UCSD-AML1 (cell line): ENCODE data around the gene TOM1.
"Not testable (repeated sequence)": the region's sequence is repeated elsewhere in the genome, so short reads cannot be mapped to it uniquely, and the experiment has no call there.

Experiments
- DNase-seq: peaks from one replicate; lab custom pipeline; 2025; ENCODE audit not compliant: unreplicated experiment; lab: John Stamatoyannopoulos, UW

The TOM1 gene

DNA sequence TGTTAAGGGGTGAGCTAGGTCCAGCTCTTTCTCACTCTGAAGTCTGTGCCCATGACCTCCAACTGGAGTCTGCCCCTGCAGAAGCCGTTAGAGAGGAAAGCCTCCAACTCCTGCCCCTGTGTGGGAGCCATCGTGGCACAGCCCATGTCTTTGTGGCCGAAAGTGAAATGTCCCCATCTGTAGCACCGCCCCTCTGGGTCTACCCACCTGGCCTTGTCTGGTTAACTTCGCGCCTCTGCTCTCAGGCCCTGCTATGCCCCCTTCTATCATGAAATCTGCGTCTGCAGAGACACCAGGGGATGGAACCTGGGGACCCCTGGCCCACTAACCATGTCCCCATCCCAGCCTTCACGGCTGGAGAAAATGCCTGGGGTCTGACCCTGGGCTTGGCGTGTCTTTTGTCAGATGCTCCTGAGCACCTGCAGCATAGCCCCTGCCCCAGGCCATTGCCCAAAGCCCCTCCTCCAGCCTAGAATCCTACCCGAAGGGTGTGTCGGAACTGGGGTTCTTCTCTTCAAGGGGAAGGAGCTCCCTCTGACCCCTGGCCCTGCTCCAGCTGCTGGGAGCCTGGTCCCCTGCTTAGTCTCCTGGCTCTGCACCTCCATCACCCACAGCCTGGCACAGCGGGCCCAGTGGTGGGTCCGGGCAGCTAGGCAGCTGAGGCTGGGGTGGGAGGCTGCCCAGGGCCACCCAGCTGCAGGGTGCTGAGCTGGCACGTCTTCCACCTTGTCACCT, 45.4 kb downstream of the TOM1 start:
- no peak for DNase-seq

DNA sequence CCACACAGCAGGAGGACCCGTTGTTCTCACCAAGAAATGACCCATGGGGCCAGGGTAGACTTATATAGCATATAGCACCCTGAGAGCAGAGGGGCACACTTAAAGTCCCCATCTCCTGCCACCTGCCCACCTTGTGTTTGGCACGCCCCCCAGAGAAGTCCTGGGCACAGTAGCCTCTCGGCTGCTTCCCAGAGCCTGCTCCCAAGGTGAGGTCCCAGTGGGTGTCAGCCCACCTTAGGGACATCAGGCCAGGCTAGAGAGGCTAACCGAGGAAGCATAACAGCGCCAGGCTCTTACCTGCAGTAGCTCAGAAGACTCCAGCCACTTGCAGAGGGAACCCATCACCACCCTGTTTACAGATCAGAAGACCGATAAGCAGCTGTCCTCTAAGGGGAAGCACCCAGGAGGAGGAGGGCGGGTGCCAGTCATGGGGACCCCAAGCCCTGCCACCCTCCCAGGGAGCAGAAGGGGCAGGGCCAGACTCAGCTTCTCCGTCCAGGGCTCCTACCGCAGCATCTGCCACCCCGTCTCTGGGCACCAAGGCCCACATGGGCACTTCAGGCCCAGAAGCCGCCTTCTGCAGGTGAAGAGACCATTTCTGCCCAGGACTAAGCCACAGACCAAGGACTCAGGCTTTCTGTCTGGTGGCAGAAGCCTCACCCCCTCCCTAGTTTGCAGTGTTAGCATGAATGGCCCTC, 46.3 kb downstream of the TOM1 start:
- no peak for DNase-seq

GRCh38 chr22:35346596-35347220, 47.0 kb downstream of the TOM1 start:
- DNase-seq: no peak

DNA sequence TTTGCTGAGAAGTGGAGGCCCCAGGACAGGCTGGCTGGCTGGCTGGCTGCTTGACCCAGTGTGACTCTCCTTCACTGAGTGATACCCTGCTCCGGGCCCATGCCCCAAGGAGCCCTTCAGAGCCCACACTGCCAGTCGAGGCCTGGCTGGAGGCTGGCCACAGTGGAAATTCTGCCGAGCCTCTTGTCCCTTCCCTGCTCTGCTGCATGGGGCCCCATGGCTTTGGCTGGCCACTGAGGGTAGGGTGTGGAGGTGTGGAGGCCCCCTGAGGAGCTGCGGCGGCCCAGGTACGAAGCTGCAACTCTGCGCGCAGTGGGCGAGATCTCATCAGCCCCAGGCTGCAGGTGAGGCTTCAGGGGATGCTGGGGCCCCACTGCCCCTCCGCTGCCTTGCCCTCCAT, 47.8 kb downstream of the TOM1 start:
- no peak for DNase-seq

GRCh38 chr22:35348026-35348590, 48.4 kb downstream of the TOM1 start:
- no peak for DNase-seq

GRCh38 chr22:35348703-35349102, 49.0 kb downstream of the TOM1 start:
- no peak for DNase-seq

GRCh38 chr22:35349368-35349703, 49.6 kb downstream of the TOM1 start:
- no peak for DNase-seq

- DNase-seq: no peak
Observed at GRCh38 chr22:35349704-35350538, 50.2 kb downstream of the TOM1 start.

GRCh38 chr22:35350539-35351503, 51.1 kb downstream of the TOM1 start:
- peak; percentile 73 for DNase-seq

DNA sequence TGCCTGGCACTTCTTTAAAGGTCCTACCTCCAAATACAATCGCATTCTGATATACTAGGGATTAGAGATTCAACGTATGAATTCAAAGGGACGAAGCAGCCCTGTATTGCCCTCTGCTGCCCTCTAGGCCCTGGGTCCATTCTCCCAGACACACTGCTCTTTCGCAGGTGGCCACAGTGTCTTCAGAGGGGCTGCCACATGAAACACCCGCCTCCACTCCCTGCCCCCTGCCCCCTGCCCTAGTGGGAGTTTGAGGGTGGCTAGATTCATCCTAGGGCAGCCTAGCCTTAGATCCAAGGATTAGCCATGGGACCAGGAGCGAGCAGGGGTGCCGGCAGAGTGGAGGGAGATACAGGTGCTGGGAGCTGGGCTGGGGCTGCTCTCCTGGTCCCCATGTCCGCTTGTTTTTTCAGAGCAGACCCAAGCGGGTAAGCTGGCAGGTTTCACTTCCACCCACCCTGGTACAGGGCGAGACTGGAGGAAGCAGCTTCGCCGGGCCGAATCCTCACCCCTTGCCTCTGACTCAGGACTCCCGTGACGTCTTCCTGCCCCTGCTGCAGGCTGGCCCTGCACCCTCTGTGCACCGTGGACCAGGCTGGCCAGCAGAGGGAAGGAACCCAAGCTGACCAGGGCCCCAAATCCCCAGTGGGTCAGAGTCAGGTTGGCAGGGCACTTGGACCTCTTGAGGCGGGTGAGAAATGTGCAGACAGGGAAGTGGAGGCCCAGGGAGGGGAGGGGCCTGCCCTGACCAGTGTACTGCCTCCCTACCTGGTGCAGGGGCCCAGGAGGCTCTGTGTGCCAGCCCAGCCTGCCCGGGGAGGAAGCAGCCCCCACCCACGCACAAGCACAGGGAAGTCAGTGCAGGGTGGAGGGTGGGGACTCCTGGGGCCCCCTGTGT, 52.8 kb downstream of the TOM1 start:
- peak; percentile 59 for DNase-seq

DNA sequence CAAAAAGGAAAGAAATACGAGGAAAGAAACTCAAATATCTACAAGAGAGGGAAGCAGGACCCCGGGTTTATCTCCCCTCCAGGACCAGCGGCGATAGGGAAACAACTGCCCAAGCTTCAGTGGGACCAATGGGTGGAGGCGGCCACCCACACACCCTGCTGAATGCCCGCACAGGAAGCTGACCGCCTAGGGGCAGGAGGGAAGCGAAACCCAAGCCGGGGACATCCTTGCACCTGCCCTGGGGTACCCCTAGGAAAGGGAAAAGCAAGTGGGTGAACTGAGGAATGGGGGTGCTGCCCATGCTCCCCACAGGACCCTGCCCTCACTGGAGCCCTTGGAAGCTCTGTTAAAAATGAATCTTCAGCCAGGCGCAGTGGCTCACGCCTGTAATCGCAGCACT, 53.6 kb downstream of the TOM1 start:
- DNase-seq: no peak

- no peak for DNase-seq
Observed at GRCh38 chr22:35354068-35354467, 54.4 kb downstream of the TOM1 start.

- no peak for DNase-seq
Observed at GRCh38 chr22:35357883-35358621, 58.4 kb downstream of the TOM1 start.

DNA sequence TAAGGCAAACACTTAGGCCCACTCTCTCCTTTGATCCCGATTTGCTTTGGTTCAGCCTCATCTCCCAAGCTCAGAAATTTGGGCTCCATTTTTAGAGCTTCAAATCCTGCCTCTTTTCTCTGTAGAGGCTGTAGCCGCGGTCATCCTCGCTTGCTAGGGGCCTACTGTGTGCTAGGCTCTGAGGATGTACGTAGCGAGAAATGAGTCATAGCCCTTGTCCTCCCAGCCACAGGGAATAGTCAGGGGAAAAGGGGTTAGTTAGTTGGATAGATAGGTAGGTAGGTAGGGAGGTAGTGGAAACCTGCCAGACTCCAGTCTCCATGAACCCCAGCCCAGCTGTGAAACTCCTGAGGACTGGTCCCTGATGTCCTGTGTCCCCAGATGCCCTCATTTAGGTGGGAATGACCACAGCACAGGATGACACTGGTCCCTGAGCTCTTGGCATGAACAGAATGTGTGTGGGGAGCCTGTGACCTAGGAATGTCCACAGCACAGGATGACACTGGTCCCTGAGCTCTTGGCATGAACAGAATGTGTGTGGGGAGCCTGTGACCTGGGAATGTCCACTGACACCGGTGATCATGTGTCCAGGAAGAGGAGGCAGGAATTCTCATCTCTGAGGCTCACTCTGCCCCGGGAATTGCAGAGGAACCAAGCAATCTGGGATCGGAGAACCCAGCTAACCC, 59.8 kb downstream of the TOM1 start:
- DNase-seq: no peak

- no peak for DNase-seq
Observed at GRCh38 chr22:35361001-35361558, 61.4 kb downstream of the TOM1 start.

- DNase-seq: no peak
Observed at GRCh38 chr22:35363566-35364086, 63.9 kb downstream of the TOM1 start.

DNA sequence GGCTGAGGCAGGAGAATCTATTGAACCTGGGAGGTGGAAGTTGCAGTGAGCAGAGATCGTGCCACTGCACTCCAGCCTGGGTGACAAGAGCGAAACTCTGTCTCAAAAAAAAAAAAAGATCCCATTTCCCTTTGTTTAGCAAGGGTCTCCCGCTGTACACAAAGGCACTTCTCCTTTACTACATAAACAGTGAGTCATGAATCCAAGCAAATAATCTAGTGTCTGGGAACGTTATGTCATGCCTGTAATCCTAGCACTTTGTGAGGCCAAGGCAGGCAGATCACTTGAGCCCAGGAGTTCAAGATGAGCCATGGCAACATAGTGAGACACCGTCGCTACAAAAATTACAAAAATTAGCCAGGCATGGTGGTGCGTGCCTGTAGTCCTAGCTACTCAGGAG, 64.5 kb downstream of the TOM1 start:
- DNase-seq: not testable (repeated sequence)
